Neural cell (in vitro differentiated cells): ENCODE measurements around the gene MSLN.

ENCODE experiments used
- EZH2 ChIP-seq: fragments of 200-600, 300-800 bp; shearing (Covaris generic), sonication (generic); IDR thresholded peaks from 2 replicates; pipeline ENCODE4 v1.6.1; 2014; ENCODE audit warnings: antibody characterized with exemption, low read length, borderline replicate concordance, mild to moderate bottlenecking; ENCODE audit not compliant: insufficient read depth, poor library complexity, severe bottlenecking
- POLR2AphosphoS5 ChIP-seq: IDR thresholded peaks from 2 replicates; pipeline ENCODE4 v1.6.1; 2012
- RAD21 ChIP-seq: fragments of 450-650 bp; conservative IDR thresholded peaks from 2 replicates; pipeline ENCODE4 v1.6.1; 2014; ENCODE audit warnings: antibody characterized with exemption, mild to moderate bottlenecking, moderate library complexity
- SMC3 ChIP-seq: fragments of 450-650 bp; conservative IDR thresholded peaks from 2 replicates; pipeline ENCODE4 v1.6.1; 2014; ENCODE audit warnings: antibody characterized with exemption, mild to moderate bottlenecking, moderate library complexity; ENCODE audit not compliant: poor library complexity
- TF ChIP-seq, protein P1 (sequence below): fragments of 450-650 bp; IDR thresholded peaks from 2 replicates; pipeline ENCODE4 v1.5.1; 2014; ENCODE audit warnings: antibody characterized with exemption, mild to moderate bottlenecking, moderate library complexity; ENCODE audit not compliant: poor library complexity, severe bottlenecking
- TF ChIP-seq, protein P2 (sequence below): IDR thresholded peaks from 2 replicates; pipeline ENCODE4 v1.6.1; 2012; ENCODE audit warnings: borderline replicate concordance

DNA sequence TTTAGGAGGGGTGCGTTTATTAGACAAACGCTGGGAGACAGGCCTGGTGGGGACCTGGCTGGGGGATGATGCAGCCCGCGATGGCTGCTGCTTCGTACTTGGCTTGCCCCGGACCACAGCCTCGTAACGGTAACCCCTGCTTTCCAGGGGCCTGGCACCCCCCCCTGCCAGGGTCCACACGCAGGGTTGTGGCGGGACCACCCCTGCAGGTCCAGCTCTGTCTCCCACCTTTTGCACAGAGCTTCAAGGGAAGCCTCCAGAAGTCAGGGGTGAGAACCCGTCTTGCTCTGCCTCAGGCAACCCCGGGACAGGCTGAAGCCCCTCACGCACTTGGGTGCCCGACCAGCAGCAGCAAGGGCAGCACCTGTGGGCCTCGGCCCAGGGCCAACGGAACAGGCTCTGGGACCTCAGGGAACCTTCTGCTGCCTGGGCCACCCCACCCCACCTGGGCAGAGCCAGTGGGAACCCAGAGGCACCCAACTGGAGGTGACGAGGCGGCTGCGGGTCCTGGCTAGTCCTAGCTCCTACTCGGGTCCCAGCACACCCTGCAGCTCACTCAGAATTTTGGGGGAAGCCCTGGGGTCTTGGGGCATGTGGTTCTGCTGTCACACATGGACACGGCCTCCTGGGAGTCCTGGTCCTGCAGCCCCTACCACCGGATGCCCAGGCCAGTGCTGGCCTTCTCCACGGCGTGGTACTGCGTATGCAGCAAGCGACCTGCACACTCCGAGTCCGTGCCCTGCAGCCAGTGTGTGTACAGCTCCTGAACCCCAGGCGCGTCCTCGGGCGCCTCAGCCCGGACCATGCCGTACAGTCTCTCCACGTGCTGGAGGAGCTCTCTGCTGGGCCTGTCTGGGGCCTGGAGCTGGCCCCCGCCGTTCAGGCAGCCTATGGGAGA, 30.5 kb upstream of the MSLN start:
- TF ChIP-seq POLR2AphosphoS5 (no peak), SMC3 (no peak), EZH2 (no peak), RAD21 (no peak)
- TF ChIP-seq, protein P1, sequence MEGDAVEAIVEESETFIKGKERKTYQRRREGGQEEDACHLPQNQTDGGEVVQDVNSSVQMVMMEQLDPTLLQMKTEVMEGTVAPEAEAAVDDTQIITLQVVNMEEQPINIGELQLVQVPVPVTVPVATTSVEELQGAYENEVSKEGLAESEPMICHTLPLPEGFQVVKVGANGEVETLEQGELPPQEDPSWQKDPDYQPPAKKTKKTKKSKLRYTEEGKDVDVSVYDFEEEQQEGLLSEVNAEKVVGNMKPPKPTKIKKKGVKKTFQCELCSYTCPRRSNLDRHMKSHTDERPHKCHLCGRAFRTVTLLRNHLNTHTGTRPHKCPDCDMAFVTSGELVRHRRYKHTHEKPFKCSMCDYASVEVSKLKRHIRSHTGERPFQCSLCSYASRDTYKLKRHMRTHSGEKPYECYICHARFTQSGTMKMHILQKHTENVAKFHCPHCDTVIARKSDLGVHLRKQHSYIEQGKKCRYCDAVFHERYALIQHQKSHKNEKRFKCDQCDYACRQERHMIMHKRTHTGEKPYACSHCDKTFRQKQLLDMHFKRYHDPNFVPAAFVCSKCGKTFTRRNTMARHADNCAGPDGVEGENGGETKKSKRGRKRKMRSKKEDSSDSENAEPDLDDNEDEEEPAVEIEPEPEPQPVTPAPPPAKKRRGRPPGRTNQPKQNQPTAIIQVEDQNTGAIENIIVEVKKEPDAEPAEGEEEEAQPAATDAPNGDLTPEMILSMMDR, result no peak
- TF ChIP-seq, protein P2, sequence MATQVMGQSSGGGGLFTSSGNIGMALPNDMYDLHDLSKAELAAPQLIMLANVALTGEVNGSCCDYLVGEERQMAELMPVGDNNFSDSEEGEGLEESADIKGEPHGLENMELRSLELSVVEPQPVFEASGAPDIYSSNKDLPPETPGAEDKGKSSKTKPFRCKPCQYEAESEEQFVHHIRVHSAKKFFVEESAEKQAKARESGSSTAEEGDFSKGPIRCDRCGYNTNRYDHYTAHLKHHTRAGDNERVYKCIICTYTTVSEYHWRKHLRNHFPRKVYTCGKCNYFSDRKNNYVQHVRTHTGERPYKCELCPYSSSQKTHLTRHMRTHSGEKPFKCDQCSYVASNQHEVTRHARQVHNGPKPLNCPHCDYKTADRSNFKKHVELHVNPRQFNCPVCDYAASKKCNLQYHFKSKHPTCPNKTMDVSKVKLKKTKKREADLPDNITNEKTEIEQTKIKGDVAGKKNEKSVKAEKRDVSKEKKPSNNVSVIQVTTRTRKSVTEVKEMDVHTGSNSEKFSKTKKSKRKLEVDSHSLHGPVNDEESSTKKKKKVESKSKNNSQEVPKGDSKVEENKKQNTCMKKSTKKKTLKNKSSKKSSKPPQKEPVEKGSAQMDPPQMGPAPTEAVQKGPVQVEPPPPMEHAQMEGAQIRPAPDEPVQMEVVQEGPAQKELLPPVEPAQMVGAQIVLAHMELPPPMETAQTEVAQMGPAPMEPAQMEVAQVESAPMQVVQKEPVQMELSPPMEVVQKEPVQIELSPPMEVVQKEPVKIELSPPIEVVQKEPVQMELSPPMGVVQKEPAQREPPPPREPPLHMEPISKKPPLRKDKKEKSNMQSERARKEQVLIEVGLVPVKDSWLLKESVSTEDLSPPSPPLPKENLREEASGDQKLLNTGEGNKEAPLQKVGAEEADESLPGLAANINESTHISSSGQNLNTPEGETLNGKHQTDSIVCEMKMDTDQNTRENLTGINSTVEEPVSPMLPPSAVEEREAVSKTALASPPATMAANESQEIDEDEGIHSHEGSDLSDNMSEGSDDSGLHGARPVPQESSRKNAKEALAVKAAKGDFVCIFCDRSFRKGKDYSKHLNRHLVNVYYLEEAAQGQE, result no peak
